Measurements from ENCODE around the gene FBXL4. TPM values are rescaled to one million over a fixed set of nuclear protein-coding genes. Genes with fewer than 3 reads are reported as not detected.

The FBXL4 gene
- total and polyA plus RNA-seq, 12 donors = 4.1 to 34.5 (median 23.7) TPM

GRCh38 chr6:98980819-98981218 is 33.1 kb upstream of the FBXL4 start:
- H3K36me3 ChIP-seq (replicated peaks in 1 of 2) = no peaks in the 10 kb centered on the region
- no peak for DNase-seq
- no peak overlapping the region for H3K27ac ChIP-seq
- peaks cover 0 to 5% of the 10 kb centered on the region in 2 donors for H3K4me1 ChIP-seq (replicated peaks in 1 of 2)
- WGBS, 4 donors = 79 to 100% (median 85%) methylated on average over 2 of the region's 2 CpGs
- H3K4me3 ChIP-seq = no peak overlapping the region
- no peak for TF ChIP-seq POLR2A (IDR thresholded peaks at IDR 0.05)
- no peak for TF ChIP-seq CTCF (IDR thresholded peaks at IDR 0.05)
- intact Hi-C loops (cut with DNase I) = no loop called here
- no peaks in the 10 kb centered on the region for H3K27me3 ChIP-seq
- no peaks in the 10 kb centered on the region for H3K9me3 ChIP-seq (replicated peaks in 1 of 3)

- DNase-seq = no peak
- intact Hi-C loops (cut with DNase I) = no loop called here
- 71 to 82% (median 75%) methylated on average over 2 of the region's 2 CpGs for WGBS, 4 donors
- Histone ChIP-seq H3K4me1 (replicated peaks in 1 of 2) (peaks cover 0 to 5% of the 10 kb centered on the region in 2 donors), H3K27me3 (no peaks in the 10 kb centered on the region), H3K9me3 (replicated peaks in 1 of 3) (no peaks in the 10 kb centered on the region), H3K27ac (no peak overlapping the region), H3K36me3 (replicated peaks in 1 of 2) (no peaks in the 10 kb centered on the region), H3K4me3 (no peak overlapping the region)
- TF ChIP-seq POLR2A (IDR thresholded peaks at IDR 0.05) = no peak
- TF ChIP-seq CTCF (IDR thresholded peaks at IDR 0.05) = no peak
Measured at GRCh38 chr6:98977671-98978292, 30.0 kb upstream of the FBXL4 start.

GRCh38 chr6:98976674-98977385 is 29.1 kb upstream of the FBXL4 start:
- Histone ChIP-seq H3K36me3 (replicated peaks in 1 of 2) (no peaks in the 10 kb centered on the region), H3K27ac (no peak overlapping the region), H3K27me3 (no peaks in the 10 kb centered on the region), H3K4me1 (replicated peaks in 1 of 2) (peaks cover 0 to 5% of the 10 kb centered on the region in 2 donors), H3K4me3 (no peak overlapping the region), H3K9me3 (replicated peaks in 1 of 3) (no peaks in the 10 kb centered on the region)
- DNase-seq = no peak
- no peak for TF ChIP-seq CTCF (IDR thresholded peaks at IDR 0.05)
- TF ChIP-seq POLR2A (IDR thresholded peaks at IDR 0.05) = no peak
- WGBS, 4 donors = 63 to 73% (median 70%) methylated on average over 4 of the region's 4 CpGs
- intact Hi-C loops (cut with DNase I) = no loop called here

- TF ChIP-seq POLR2A (IDR thresholded peaks at IDR 0.05) = no peak
- TF ChIP-seq CTCF (IDR thresholded peaks at IDR 0.05) = no peak
- 88 to 100% (median 95%) methylated on average over 2 of the region's 2 CpGs for WGBS, 4 donors
- intact Hi-C loops (cut with DNase I) = no loop called here
- Histone ChIP-seq H3K36me3 (replicated peaks in 1 of 2) (no peaks in the 10 kb centered on the region), H3K4me3 (no peak overlapping the region), H3K27me3 (no peaks in the 10 kb centered on the region), H3K27ac (no peak overlapping the region), H3K4me1 (replicated peaks in 1 of 2) (peaks cover 0 to 5% of the 10 kb centered on the region in 2 donors), H3K9me3 (replicated peaks in 1 of 3) (no peaks in the 10 kb centered on the region)
- DNase-seq = no peak
Measured at GRCh38 chr6:98975421-98975820, 27.7 kb upstream of the FBXL4 start.
